ENCODE measurements around the gene EPB41.

- TF ChIP-seq, protein P1, sequence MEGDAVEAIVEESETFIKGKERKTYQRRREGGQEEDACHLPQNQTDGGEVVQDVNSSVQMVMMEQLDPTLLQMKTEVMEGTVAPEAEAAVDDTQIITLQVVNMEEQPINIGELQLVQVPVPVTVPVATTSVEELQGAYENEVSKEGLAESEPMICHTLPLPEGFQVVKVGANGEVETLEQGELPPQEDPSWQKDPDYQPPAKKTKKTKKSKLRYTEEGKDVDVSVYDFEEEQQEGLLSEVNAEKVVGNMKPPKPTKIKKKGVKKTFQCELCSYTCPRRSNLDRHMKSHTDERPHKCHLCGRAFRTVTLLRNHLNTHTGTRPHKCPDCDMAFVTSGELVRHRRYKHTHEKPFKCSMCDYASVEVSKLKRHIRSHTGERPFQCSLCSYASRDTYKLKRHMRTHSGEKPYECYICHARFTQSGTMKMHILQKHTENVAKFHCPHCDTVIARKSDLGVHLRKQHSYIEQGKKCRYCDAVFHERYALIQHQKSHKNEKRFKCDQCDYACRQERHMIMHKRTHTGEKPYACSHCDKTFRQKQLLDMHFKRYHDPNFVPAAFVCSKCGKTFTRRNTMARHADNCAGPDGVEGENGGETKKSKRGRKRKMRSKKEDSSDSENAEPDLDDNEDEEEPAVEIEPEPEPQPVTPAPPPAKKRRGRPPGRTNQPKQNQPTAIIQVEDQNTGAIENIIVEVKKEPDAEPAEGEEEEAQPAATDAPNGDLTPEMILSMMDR (IDR thresholded peaks at IDR 0.05), result no peak
- TF ChIP-seq POLR2A (IDR thresholded peaks at IDR 0.05) (no peak), EP300 (IDR thresholded peaks at IDR 0.05) (no peak)
These were observed 143.3 kb downstream of the EPB41 start for GRCh38 chr1:29057700-29058099.

Measured in sigmoid colon (tissue), 4 donors.